Esophagus squamous epithelium (tissue), 4 donors: Measurements from ENCODE around the gene CNIH3.

ENCODE experiments used
- POLR2A ChIP-seq, 4 donors: fragments of 450-650 bp; IDR thresholded peaks; one replicate each; pipeline ENCODE4 v1.6.1; 2017; ENCODE audit warnings: antibody characterized with exemption in 4 of 4, mild to moderate bottlenecking in 4 of 4, moderate library complexity in 3 of 4
- TF ChIP-seq, protein P1 (sequence below), 6 experiments: fragments of 450-650 bp in 4 of 6; fragments of 200-600 bp in 2 of 6; sonication (generic) in 2 of 6; IDR thresholded peaks; one replicate each; pipeline ENCODE4 v1.5.1; 2016 to 2019; ENCODE audit warnings: antibody characterized with exemption in 6 of 6, mild to moderate bottlenecking in 4 of 6, moderate library complexity in 4 of 6

DNA sequence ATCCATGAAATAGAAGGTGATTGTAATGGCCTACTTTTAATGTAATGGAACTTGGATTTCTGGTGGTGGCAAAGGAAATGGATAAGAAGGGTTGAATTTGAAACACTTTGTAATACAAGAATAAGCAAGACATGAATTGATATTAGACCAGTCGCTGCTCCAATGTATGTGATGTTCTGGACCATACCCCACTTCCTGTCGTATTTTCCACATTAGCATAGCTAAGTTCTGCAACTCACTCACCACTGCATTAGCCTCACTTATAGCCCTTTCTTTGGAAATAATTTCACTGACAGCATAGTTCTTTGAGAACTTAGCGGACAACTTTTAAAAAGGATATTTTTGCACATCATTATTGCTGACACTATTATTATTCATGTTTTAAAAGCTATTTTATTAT, 32.3 kb upstream of the CNIH3 start:
- TF ChIP-seq, protein P1, sequence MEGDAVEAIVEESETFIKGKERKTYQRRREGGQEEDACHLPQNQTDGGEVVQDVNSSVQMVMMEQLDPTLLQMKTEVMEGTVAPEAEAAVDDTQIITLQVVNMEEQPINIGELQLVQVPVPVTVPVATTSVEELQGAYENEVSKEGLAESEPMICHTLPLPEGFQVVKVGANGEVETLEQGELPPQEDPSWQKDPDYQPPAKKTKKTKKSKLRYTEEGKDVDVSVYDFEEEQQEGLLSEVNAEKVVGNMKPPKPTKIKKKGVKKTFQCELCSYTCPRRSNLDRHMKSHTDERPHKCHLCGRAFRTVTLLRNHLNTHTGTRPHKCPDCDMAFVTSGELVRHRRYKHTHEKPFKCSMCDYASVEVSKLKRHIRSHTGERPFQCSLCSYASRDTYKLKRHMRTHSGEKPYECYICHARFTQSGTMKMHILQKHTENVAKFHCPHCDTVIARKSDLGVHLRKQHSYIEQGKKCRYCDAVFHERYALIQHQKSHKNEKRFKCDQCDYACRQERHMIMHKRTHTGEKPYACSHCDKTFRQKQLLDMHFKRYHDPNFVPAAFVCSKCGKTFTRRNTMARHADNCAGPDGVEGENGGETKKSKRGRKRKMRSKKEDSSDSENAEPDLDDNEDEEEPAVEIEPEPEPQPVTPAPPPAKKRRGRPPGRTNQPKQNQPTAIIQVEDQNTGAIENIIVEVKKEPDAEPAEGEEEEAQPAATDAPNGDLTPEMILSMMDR (IDR thresholded peaks at IDR 0.05), result no peak
- no peak for TF ChIP-seq POLR2A (IDR thresholded peaks at IDR 0.05)
